ENCODE data around the gene KCND2.
"Not testable (repeated sequence)": the region's sequence is repeated elsewhere in the genome, so short reads cannot be mapped to it uniquely, and the experiment has no call there.

The KCND2 gene

DNA sequence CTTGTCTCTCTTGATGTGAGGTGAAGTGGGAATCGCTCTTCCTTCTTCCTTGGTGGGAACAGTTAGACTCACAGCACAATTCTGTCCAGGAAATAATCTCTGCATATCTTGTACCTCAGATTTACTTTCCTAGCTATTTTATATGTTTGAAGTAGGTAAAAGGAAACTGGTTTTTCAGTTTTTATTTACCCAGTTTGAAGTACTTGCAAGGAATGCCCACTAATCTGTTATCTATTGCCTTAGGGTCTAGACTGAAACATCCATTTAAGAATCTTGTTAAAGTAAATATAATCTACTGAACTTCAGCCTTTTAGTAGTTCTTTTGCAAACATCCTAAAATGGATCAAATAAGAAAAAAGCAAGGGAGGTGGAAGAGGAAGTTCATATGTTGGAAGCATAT lies 229.8 kb downstream of the KCND2 start:
- no peak for DNase-seq

DNA sequence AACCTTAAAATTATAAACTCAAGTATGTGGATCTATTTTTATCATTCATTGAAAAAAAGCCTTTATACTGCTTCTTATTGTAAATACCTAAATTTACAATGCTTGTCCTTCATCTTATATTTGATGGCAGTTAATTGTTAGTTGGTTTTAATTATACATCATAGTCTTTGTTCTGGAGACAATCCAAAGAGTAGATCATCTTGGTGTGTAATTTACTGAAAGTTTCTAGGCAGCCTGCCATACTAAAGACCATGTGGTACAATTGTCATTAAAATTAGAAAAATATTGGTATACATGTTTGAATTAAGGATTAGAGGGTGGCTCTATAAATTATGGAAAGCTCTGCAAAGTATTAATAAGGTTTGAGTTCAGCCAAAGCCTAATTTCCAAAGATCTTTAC lies 231.4 kb downstream of the KCND2 start:
- no peak for DNase-seq

DNA sequence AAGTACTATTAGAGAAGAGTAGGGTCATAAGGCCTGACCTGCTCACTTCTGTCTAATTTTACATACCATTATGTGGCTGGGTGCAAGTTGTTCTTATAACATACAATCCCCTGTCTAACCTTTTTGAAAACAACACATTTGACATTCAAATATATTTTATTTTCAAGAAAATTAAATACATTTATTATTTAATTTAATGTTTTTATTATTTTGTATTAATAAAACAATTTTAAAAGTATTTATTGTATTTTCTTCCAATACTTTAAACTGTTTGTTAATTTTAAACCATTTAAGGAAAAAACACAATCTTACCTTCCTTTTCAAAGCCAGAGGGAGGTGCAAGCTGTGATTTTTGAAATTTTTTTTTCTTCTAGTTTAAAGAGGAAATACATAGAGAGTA lies 232.8 kb downstream of the KCND2 start:
- no peak for DNase-seq

DNA sequence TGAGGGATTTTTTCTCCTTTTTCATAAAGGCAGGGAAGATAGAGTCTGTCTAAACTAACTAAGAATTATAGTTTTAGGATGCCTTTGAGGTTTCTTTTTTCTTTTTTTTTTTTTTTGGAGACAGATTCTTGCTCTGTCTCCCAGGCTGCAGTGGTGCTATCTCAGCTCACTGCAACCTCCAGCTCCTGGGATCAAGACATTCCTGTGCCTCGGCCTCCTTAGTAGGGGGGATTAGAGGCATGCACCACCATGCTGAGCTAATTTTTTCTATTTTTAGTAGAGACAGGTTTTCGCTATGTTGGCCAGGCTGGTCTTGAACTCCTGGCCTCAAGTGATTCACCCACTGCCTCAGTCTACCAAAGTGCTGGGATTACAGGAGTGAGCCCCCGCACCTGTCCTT lies 239.7 kb downstream of the KCND2 start:
- DNase-seq = no peak

- DNase-seq = no peak
Measured at GRCh38 chr7:120519224-120519623, 246.2 kb downstream of the KCND2 start.

- DNase-seq = no peak
Measured at GRCh38 chr7:120521761-120522737, 249.1 kb downstream of the KCND2 start.

GRCh38 chr7:120523985-120524384 lies 251.0 kb downstream of the KCND2 start:
- DNase-seq = no peak

GRCh38 chr7:120526902-120527509 lies 254.0 kb downstream of the KCND2 start:
- DNase-seq = no peak

- DNase-seq = no peak
Measured at GRCh38 chr7:120529736-120530135, 256.8 kb downstream of the KCND2 start.

DNA sequence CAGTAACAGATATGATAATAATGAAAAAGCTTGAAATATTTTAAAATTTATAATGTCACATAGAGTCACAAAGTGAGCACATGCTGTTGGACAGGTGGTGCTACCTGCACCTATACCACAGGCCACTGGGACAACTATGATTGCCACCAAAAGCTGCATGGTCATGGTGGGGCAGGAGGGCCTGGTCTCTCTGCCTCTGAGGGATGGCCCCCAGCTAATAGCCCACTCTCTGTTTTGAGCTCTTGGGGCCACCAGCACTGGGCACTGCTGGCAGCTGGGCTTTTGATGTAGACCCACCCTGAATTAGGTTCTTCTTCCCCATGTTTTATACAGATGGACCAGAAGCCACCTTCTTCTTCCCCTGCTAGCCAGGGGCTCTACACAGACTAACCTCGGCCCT lies 265.4 kb downstream of the KCND2 start:
- DNase-seq = no peak

- no peak for DNase-seq
Measured at GRCh38 chr7:120539321-120539720, 266.3 kb downstream of the KCND2 start.

- DNase-seq = no peak
Measured at GRCh38 chr7:120547605-120548004, 274.6 kb downstream of the KCND2 start.

DNA sequence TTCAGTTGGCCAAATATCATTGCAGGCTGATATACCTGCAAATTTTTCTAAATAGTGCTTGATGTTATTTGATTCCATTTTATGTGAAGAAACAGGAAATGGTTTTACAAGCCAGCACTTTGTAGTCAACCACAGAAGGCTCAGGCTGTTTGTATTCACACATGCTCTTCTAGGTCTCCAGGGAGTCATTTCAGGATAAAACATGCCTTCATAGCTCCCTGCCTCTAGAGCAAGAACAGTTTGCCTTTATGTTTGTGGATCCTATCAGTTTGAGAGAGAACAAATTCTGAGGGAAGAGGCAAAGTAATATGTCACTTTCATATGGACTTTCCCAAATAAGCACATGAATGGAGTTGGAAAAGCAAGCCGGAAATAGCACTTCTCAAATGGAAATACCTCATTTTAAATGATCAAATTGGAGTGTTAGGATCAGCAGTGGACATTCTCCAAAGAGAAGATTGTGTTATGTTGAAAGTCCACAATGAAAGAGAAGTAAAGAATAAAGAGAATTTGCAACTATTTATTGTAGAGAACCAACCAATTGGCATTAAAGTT lies 277.6 kb downstream of the KCND2 start:
- DNase-seq = no peak

DNA sequence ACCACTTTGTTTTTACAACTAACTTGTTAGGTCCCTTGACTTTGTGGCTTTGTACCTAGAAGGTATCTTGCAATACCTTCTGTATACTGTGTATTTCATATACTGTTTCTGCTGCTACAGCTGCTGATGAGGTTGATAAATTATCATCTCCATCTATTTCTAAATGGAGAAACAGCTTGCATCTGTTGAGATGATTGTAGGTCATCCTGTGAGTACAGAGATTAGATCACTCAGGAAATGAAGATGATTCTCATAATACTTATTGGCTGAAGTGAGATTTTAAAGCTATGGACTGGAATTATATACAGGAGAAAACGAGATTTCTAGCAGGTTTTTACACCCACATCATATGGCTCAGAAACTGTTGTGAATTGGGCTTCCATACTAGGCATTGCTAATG lies 280.5 kb downstream of the KCND2 start:
- no peak for DNase-seq

DNA sequence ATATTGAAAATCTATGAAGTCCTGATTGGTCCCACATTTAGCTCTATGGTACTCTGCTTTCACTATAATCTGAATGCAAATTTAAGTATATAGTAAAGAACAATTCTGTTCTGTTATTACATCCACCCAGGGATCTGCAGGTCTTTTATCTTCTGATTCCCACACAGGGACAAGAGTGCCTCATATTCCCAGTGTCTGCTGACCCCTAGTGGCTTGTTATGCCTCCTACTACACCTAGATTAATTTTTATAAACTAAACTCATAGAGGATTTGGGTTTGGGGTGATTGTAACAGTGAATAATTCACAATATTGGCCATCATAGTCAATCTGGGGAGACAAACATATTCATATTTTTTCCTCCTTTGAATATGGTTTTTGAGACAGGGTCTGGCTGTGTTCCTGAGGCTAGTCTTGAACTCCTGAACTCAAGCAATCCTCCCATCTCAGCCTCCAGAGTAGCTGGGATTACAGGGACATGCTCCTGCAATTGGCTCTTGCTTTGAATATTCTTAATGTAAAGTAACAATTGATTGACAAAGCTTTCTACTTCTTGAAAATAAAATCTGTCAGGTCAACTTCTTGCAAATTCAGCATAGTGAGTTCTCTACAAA lies 282.1 kb downstream of the KCND2 start:
- DNase-seq = no peak

DNA sequence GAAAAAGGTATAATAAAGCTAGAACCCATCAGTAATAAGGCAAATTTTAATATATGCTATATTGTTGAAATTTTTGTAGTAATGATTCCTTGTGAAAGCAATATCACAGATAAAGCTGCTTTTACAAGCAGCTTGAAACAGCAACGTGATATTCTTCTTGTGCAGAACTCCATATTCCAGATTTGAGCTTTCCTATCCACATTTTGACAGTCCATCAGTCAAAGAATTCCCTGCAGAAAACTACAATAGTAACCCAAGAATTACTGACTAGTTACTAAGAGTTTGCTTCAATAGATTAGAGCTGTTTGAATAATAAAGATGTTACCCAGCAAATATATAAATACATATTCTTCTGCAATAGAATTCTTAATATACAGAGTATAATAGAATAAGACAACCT lies 291.2 kb downstream of the KCND2 start:
- DNase-seq = no peak

GRCh38 chr7:120567204-120567603 lies 294.2 kb downstream of the KCND2 start:
- DNase-seq = no peak

DNA sequence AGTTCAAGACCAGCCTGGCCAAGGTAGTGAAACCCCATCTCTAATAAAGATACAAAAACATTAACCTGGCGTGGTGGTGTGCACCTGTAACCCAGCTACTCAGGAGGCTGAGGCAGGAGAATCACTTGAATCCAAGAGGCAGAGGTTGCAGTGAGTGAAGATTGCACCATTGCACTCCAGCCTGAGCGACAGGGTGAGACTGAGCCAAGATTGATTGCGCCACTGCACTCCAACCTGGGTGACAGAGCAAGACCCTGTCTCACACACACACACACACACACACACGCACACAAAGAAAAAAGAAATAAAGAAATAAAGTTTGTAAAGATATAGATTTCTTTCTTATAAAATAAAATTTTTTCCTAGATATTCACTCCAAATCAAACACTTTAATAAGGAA lies 305.7 kb downstream of the KCND2 start:
- DNase-seq = not testable (repeated sequence)

DNA sequence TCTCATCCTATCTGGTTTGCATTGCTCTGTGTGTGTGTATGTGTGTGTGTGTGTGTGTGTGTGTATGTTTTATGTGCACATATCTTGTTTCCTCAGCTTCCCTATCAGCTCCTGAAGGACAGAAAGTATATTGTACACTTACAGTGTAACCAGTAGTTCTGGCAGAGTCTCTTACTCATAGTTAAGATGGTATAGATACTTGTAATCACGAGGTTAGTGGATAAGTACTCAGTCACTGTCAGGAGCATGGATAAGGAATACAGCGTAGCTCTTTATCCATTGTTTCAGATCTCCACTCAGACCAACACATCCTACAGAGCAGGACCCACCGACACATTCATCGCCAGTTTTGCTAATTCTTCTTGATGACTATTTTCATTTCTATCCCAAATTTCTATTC lies 309.9 kb downstream of the KCND2 start:
- DNase-seq = no peak

- DNase-seq = no peak
Measured at GRCh38 chr7:120583899-120584586, 311.1 kb downstream of the KCND2 start.

GRCh38 chr7:120586571-120586970 lies 313.6 kb downstream of the KCND2 start:
- DNase-seq = no peak

DNA sequence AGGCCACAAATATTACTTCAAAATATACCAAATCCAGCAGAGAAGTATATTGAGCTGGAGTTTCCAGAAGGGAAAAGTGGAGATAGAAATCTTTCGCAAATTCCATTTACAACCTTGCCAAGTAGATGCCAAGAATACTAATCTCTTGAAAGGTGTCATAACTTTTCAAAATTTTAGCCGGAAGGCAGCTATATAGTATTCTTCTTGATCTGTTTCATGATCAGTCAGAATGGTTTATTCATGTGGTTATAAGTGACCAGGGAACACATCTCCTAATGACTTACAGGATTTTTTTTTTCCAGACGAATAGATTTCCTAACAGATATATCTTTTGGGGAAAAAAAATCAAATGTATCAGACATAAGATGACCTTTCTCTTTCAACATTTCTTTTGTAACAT lies 314.3 kb downstream of the KCND2 start:
- no peak for DNase-seq

DNA sequence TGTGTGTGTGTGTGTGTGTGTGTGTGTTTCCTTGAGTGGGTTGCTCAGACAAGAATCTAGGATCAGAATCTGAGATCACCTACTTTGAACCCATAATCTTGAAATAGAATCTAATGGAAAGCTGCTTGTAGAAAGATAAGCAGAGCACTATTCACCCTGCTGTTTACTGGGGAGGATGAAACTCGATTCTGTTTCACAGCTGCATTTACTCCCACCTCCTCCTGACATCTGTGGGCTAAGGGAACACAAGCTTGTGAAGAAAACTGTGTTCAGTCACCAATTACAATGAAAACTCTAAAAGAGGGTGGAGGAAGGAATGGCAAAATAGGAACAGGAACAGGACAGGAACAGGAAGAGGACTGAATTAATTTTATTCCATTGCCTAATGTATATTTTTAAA lies 315.4 kb downstream of the KCND2 start:
- DNase-seq = no peak
